CD4-positive, alpha-beta T cell treated with Interleukin-4 for 4 hours (primary cell): Measurements from ENCODE around the gene ZBTB8OS.
A peak's percentile ranks its signal among the peaks of the same experiment; 100 is the strongest.
"Not testable (repeated sequence)": the region's sequence is repeated elsewhere in the genome, so short reads cannot be mapped to it uniquely, and the experiment has no call there.

Experiments
- DNase-seq: peaks from one replicate; pipeline ENCODE4 v3.0.0-alpha.2; 2020

ZBTB8OS gene

GRCh38 chr1:32650248-32650751, at the start of gene ZBTB8OS:
Gene ZBTB8OS (minus strand): TSS chr1:32650550. CDS start chr1:32650529, 21 bp downstream.
- peak; percentile 94 for DNase-seq

GRCh38 chr1:32696996-32697395, 46.6 kb upstream of the ZBTB8OS start:
- DNase-seq: not testable (repeated sequence)

- DNase-seq: no peak
Measured at GRCh38 chr1:32696041-32696440, 45.7 kb upstream of the ZBTB8OS start.

GRCh38 chr1:32695098-32695904, 45.0 kb upstream of the ZBTB8OS start:
- DNase-seq: no peak

- no peak for DNase-seq
Measured at GRCh38 chr1:32693455-32694174, 43.3 kb upstream of the ZBTB8OS start.

- DNase-seq: no peak
Measured at GRCh38 chr1:32686387-32686786, 36.0 kb upstream of the ZBTB8OS start.

- no peak for DNase-seq
Measured at GRCh38 chr1:32685498-32685897, 35.1 kb upstream of the ZBTB8OS start.

GRCh38 chr1:32684167-32684811, 33.9 kb upstream of the ZBTB8OS start:
- DNase-seq: no peak

GRCh38 chr1:32683397-32683796, 33.0 kb upstream of the ZBTB8OS start:
- no peak for DNase-seq

- no peak for DNase-seq
Measured at GRCh38 chr1:32681999-32682398, 31.6 kb upstream of the ZBTB8OS start.

- DNase-seq: no peak
Measured at GRCh38 chr1:32681509-32681908, 31.2 kb upstream of the ZBTB8OS start.

- no peak for DNase-seq
Measured at GRCh38 chr1:32680642-32681041, 30.3 kb upstream of the ZBTB8OS start.

- not testable (repeated sequence) for DNase-seq
Measured at GRCh38 chr1:32679993-32680392, 29.6 kb upstream of the ZBTB8OS start.

- no peak for DNase-seq
Measured at GRCh38 chr1:32676945-32677344, 26.6 kb upstream of the ZBTB8OS start.

GRCh38 chr1:32668716-32669115, 18.4 kb upstream of the ZBTB8OS start:
- DNase-seq: not testable (repeated sequence)

- DNase-seq: no peak
Measured at GRCh38 chr1:32666901-32667566, 16.7 kb upstream of the ZBTB8OS start.

- no peak for DNase-seq
Measured at GRCh38 chr1:32665915-32666314, 15.6 kb upstream of the ZBTB8OS start.

GRCh38 chr1:32659581-32659980, 9.2 kb upstream of the ZBTB8OS start:
- no peak for DNase-seq

- DNase-seq: no peak
Measured at GRCh38 chr1:32652244-32652962, 2.1 kb upstream of the ZBTB8OS start.

GRCh38 chr1:32651461-32652073, 1.2 kb upstream of the ZBTB8OS start:
- no peak for DNase-seq

- peak; percentile 98 for DNase-seq
Measured at GRCh38 chr1:32650752-32651460, 556 bp upstream of the ZBTB8OS start, which contains the start of gene RBBP4. Gene RBBP4 (plus strand): TSS chr1:32651208. CDS start chr1:32651307, 99 bp downstream.
